H9 (cell line): Measurements from ENCODE around the gene DQX1. TPM values are rescaled to one million over a fixed set of nuclear protein-coding genes. Genes with fewer than 3 reads are reported as not detected.

ENCODE experiments used
- DNase-seq: peaks from one replicate; pipeline ENCODE4 v3.0.0-alpha.2; 2017
- H2AFZ ChIP-seq: one replicate; pipeline ENCODE4 v1.6.1; 2013; ENCODE audit warnings: mild to moderate bottlenecking, low read length, control low read depth, moderate library complexity
- H2AK5ac ChIP-seq: 2 replicates; pipeline ENCODE4 v1.6.1; 2013; ENCODE audit warnings: low read length, control low read depth, mixed read lengths; ENCODE audit not compliant: insufficient read length
- H2BK120ac ChIP-seq: one replicate; pipeline ENCODE4 v1.6.1; 2013; ENCODE audit warnings: low read depth, mild to moderate bottlenecking, low read length, control low read depth, inconsistent platforms; ENCODE audit not compliant: poor library complexity, severe bottlenecking
- H2BK12ac ChIP-seq: 2 replicates; pipeline ENCODE4 v1.6.1; 2013; ENCODE audit warnings: low read length, control low read depth, mixed read lengths, low read depth; ENCODE audit not compliant: insufficient read length
- H2BK15ac ChIP-seq: 2 replicates; pipeline ENCODE4 v1.6.1; 2013; ENCODE audit warnings: low read depth, low read length, control low read depth
- H2BK20ac ChIP-seq: one replicate; pipeline ENCODE4 v1.6.1; 2013; ENCODE audit warnings: low read depth, mild to moderate bottlenecking, low read length, control low read depth, inconsistent platforms; ENCODE audit not compliant: poor library complexity, severe bottlenecking
- H2BK5ac ChIP-seq: 2 replicates; pipeline ENCODE4 v1.6.1; 2013; ENCODE audit warnings: low read length, control low read depth, mixed read lengths; ENCODE audit not compliant: insufficient read length
- H3K14ac ChIP-seq: 2 replicates; pipeline ENCODE4 v1.6.1; 2013; ENCODE audit warnings: low read length, control low read depth; ENCODE audit not compliant: insufficient read depth
- H3K18ac ChIP-seq: 2 replicates; pipeline ENCODE4 v1.6.1; 2013; ENCODE audit warnings: low read depth, mild to moderate bottlenecking, mixed read lengths, low read length, control low read depth; ENCODE audit not compliant: insufficient read length
- H3K23ac ChIP-seq: 2 replicates; pipeline ENCODE4 v1.6.1; 2013; ENCODE audit warnings: low read length, control low read depth, mixed read lengths, low read depth; ENCODE audit not compliant: insufficient read length
- H3K23me2 ChIP-seq: 2 replicates; pipeline ENCODE4 v1.6.1; 2013; ENCODE audit warnings: low read depth, mild to moderate bottlenecking, mixed read lengths, low read length, control low read depth; ENCODE audit not compliant: insufficient read length, poor library complexity, severe bottlenecking
- H3K27ac ChIP-seq: 2 replicates; pipeline ENCODE4 v1.5.1; 2013; ENCODE audit warnings: low read length, control low read depth, mixed read lengths, low read depth; ENCODE audit not compliant: insufficient read length
- H3K27me3 ChIP-seq: 2 replicates; pipeline ENCODE4 v1.6.1; 2013; ENCODE audit warnings: low read length, control low read depth, inconsistent platforms; ENCODE audit not compliant: insufficient read depth
- H3K4ac ChIP-seq: 2 replicates; pipeline ENCODE4 v1.6.1; 2013; ENCODE audit warnings: low read depth, mild to moderate bottlenecking, control low read depth, inconsistent platforms, low read length, moderate library complexity
- H3K4me1 ChIP-seq: 2 replicates; pipeline ENCODE4 v1.6.1; 2013; ENCODE audit warnings: low read length, control low read depth, inconsistent platforms; ENCODE audit not compliant: insufficient read depth
- H3K4me2 ChIP-seq: 2 replicates; pipeline ENCODE4 v1.6.1; 2013; ENCODE audit warnings: low read length, control low read depth, mixed read lengths; ENCODE audit not compliant: insufficient read length, insufficient read depth
- H3K56ac ChIP-seq: 2 replicates; pipeline ENCODE4 v1.6.1; 2013; ENCODE audit warnings: low read depth, mild to moderate bottlenecking, mixed read lengths, low read length, control low read depth; ENCODE audit not compliant: insufficient read length
- H3K79me1 ChIP-seq: 2 replicates; pipeline ENCODE4 v1.6.1; 2013; ENCODE audit warnings: low read depth, mild to moderate bottlenecking, moderate library complexity, low read length, control low read depth, inconsistent platforms; ENCODE audit not compliant: insufficient read depth, poor library complexity, severe bottlenecking
- H3K79me2 ChIP-seq: 2 replicates; pipeline ENCODE4 v1.6.1; 2013; ENCODE audit warnings: low read length, control low read depth, inconsistent platforms; ENCODE audit not compliant: insufficient read depth
- H3K9ac ChIP-seq: 2 replicates; pipeline ENCODE4 v1.6.1; 2013; ENCODE audit warnings: low read length, control low read depth, mixed read lengths; ENCODE audit not compliant: insufficient read length; ENCODE audit errors: extremely low read depth
- H3K9me3 ChIP-seq: one replicate; pipeline ENCODE4 v1.6.1; 2013; ENCODE audit warnings: low read depth, low read length, inconsistent platforms; ENCODE audit not compliant: control insufficient read depth
- H3T11ph ChIP-seq: one replicate; pipeline ENCODE4 v1.6.1; 2013; ENCODE audit warnings: mild to moderate bottlenecking, low read length, control low read depth, inconsistent platforms
- H4K20me1 ChIP-seq: one replicate; pipeline ENCODE4 v1.6.1; 2013; ENCODE audit not compliant: control insufficient read depth, insufficient read length, insufficient read depth
- H4K5ac ChIP-seq: 2 replicates; pipeline ENCODE4 v1.6.1; 2013; ENCODE audit warnings: low read depth, mild to moderate bottlenecking, mixed read lengths, low read length, control low read depth; ENCODE audit not compliant: insufficient read length
- H4K8ac ChIP-seq: replicated peaks from 2 replicates; pipeline ENCODE4 v1.6.1; 2013; ENCODE audit warnings: low read length, control low read depth, mixed read lengths, low read depth; ENCODE audit not compliant: insufficient read length
- H4K91ac ChIP-seq: 2 replicates; pipeline ENCODE4 v1.6.1; 2013; ENCODE audit warnings: low read depth, mild to moderate bottlenecking, moderate library complexity, mixed read lengths, low read length, control low read depth; ENCODE audit not compliant: insufficient read length
- H3K27ac Mint-ChIP-seq, 3 experiments: 2 replicates in 2 of 3; 3 replicates in 1 of 3; pipeline ENCODE4 v1.8.0; 2020 to 2021; ENCODE audit warnings: mixed read lengths in 3 of 3, mild to moderate bottlenecking in 1 of 3, moderate library complexity in 1 of 3
- H3K27me3 Mint-ChIP-seq: 2 replicates; pipeline ENCODE4 v1.8.0; 2021; ENCODE audit warnings: low read depth, mild to moderate bottlenecking, moderate library complexity, mixed read lengths
- H3K36me3 Mint-ChIP-seq, 3 experiments: 2 replicates in 2 of 3; 3 replicates in 1 of 3; pipeline ENCODE4 v1.8.0; 2020 to 2021; ENCODE audit warnings: low read depth in 3 of 3, mixed read lengths in 3 of 3; ENCODE audit not compliant: insufficient read depth in 1 of 3
- H3K4me1 Mint-ChIP-seq, 2 experiments: 2 replicates each; pipeline ENCODE4 v1.8.0; 2020; ENCODE audit warnings: mixed read lengths in 2 of 2
- H3K4me3 Mint-ChIP-seq, 2 experiments: 2 replicates in 1 of 2; 3 replicates in 1 of 2; pipeline ENCODE4 v1.8.0; 2020 to 2021; ENCODE audit warnings: mild to moderate bottlenecking in 2 of 2, mixed read lengths in 2 of 2, moderate library complexity in 1 of 2
- H3K9me3 Mint-ChIP-seq, 2 experiments: 2 replicates in 1 of 2; 3 replicates in 1 of 2; pipeline ENCODE4 v1.8.0; 2020; ENCODE audit warnings: mild to moderate bottlenecking in 2 of 2, mixed read lengths in 2 of 2, moderate library complexity in 1 of 2
- WGBS: extraction: QIAGEN DNeasy Blood & Tissue Kit; methylation state at CpG from one replicate; pipeline ENCODE4 v1.1.7; 2013; ENCODE audit warnings: missing lambda C conversion rate, low lambda C conversion rate, mixed read lengths; ENCODE audit not compliant: insufficient read length; ENCODE audit errors: extremely low coverage; 5-methylcytosine and 5-hydroxymethylcytosine counted together
- total RNA-seq: library from RNA; stranded (reverse); gene quantifications from 2 replicates; pipeline ENCODE4 v1.2.1, GENCODE V29; 2021
- TF ChIP-seq, protein P1 (sequence below): fragments of 200-600 bp; sonication (generic); conservative IDR thresholded peaks from 3 replicates; pipeline ENCODE4 v1.8.0; 2021; ENCODE audit warnings: antibody characterized with exemption, mild to moderate bottlenecking

DQX1 gene
- total RNA-seq, 1 experiment from 2014 or later: 0.98 TPM

DNA sequence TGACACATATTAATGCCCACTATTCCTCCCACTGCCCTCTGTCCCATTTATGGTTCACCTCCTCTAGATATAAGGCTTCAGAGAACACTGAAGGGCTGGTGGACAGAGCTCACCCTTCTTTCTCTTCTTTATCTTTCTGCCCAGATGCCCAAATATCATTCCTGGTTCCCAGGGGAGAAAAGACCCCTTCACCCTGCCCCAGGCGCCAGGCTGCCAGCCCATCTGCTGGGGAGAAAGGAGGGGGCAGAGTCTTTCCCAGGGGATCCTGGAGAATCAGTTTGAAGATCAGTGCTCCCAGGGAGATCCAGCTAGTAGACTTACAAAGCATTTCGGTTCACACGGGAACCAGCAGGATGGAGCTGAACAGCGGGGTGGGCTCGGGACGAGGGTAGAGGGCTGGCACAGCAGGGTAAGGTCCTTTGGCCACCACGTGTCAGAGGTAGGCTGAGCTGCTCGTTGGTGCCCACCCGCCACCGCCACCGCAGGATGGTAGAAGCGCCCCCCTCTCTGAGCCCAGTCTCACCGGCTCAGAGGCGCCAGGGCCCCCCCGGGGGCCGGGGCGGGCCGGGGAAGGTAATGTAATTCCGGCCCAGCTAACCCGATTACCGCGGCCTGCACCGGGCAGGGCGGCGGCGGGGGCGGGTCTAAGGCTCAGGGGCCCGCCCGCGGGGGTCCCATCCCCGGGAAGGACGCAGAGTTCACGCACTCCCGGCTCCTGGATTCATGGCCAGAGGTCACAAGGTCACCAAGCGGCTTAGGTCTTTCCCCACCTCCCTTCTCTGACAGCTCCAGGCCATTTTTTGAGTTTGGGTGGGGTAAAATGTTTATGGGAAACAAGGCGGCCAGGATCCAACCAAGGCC lies 13.1 kb downstream of the DQX1 start:
- Histone ChIP-seq H2BK20ac (no peak overlapping the region), H3K79me2 (no peaks in the 10 kb centered on the region), H3K56ac (no peak overlapping the region), H3T11ph (no peak overlapping the region), H3K4me1 (no peaks in the 10 kb centered on the region), H3K4ac (no peak overlapping the region), H2BK15ac (no peak overlapping the region), H4K5ac (no peak overlapping the region), H2BK120ac (no peak overlapping the region), H3K9ac (no peak overlapping the region), H2AFZ (no peak overlapping the region), H3K9me3 (no peaks in the 10 kb centered on the region), H2BK12ac (no peak overlapping the region), H3K18ac (no peak overlapping the region), H4K91ac (no peak overlapping the region), H2BK5ac (no peak overlapping the region), H3K4me2 (peak overlapping the region; percentile 49), H3K79me1 (no peaks in the 10 kb centered on the region), H3K27me3 (peaks cover 76% of the 10 kb centered on the region), H3K14ac (no peak overlapping the region; the same call in 1 of the 2 replicates), H4K8ac (no peak overlapping the region), H3K23me2 (peaks cover 23% of the 10 kb centered on the region), H4K20me1 (no peaks in the 10 kb centered on the region), H3K27ac (no peak overlapping the region), H3K23ac (no peak overlapping the region), H2AK5ac (no peak overlapping the region)
- no peak overlapping the region for H3K27ac Mint-ChIP-seq
- peaks cover 94% of the 10 kb centered on the region for H3K27me3 Mint-ChIP-seq
- peaks cover 13 to 17% of the 10 kb centered on the region in 2 experiments for H3K9me3 Mint-ChIP-seq
- no peak for DNase-seq
- peaks cover 5 to 8% (median 6%) of the 10 kb centered on the region in 3 experiments; a peak in 6 of 7 replicates for H3K36me3 Mint-ChIP-seq
- TF ChIP-seq, protein P1, sequence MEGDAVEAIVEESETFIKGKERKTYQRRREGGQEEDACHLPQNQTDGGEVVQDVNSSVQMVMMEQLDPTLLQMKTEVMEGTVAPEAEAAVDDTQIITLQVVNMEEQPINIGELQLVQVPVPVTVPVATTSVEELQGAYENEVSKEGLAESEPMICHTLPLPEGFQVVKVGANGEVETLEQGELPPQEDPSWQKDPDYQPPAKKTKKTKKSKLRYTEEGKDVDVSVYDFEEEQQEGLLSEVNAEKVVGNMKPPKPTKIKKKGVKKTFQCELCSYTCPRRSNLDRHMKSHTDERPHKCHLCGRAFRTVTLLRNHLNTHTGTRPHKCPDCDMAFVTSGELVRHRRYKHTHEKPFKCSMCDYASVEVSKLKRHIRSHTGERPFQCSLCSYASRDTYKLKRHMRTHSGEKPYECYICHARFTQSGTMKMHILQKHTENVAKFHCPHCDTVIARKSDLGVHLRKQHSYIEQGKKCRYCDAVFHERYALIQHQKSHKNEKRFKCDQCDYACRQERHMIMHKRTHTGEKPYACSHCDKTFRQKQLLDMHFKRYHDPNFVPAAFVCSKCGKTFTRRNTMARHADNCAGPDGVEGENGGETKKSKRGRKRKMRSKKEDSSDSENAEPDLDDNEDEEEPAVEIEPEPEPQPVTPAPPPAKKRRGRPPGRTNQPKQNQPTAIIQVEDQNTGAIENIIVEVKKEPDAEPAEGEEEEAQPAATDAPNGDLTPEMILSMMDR: no peak
- H3K4me3 Mint-ChIP-seq: peak overlapping the region; percentile 34 to 74
- WGBS: no CpG with 5 or more reads among the region's 36 CpGs
- H3K4me1 Mint-ChIP-seq: peaks cover 20 to 23% of the 10 kb centered on the region in 2 experiments
